ENCODE data around the gene POLQ. TPM values are rescaled to one million over a fixed set of nuclear protein-coding genes. Genes with fewer than 3 reads are reported as not detected.

The POLQ gene
- total RNA-seq, 1 experiment from 2014 or later = 12.3 TPM

GRCh38 chr3:121504618-121505017 lies 41.2 kb downstream of the POLQ start:
- ATAC-seq (no peak), DNase-seq (ENCODE audit: low read depth, low spot score) (no peak)
- Histone ChIP-seq H4K20me1 (ENCODE audit: insufficient read depth) (no peaks in the 10 kb centered on the region; the same call in 1 of the 2 replicates), H3K9ac (ENCODE audit: low read length) (no peak overlapping the region), H3K9me3 (ENCODE audit: control insufficient read depth in 1 of 2, insufficient read depth in 1 of 2, low read depth in 1 of 2, low read length in 2 of 2) (no peaks in the 10 kb centered on the region), H3K9me2 (ENCODE audit: insufficient read depth) (no peaks in the 10 kb centered on the region), H3K79me2 (ENCODE audit: insufficient read depth, low read length) (peaks cover 9% of the 10 kb centered on the region; the same call in 1 of the 2 replicates), H2AFZ (ENCODE audit: low read depth, low read length, poor library complexity, severe bottlenecking) (no peak overlapping the region), H3K27me3 (ENCODE audit: insufficient read depth, low read length) (no peaks in the 10 kb centered on the region), H3K4me2 (ENCODE audit: low read length) (no peak overlapping the region), H3K36me3 (ENCODE audit: control insufficient read depth in 1 of 2, insufficient read depth in 2 of 2, low read length in 2 of 2) (peaks cover 6 to 9% of the 10 kb centered on the region in 2 experiments; a peak in 2 of 4 replicates), H3K4me1 (ENCODE audit: control insufficient read depth in 1 of 2, insufficient read depth in 2 of 2, low read length in 2 of 2) (no peaks in the 10 kb centered on the region), H3K27ac (ENCODE audit: low read depth, low read length) (no peak overlapping the region), H3K4me3 (replicated peaks in 1 of 2; ENCODE audit: low read depth in 1 of 2, low read length in 2 of 2) (no peak overlapping the region)
- ChIA-PET POLR2A (no interaction called here), RAD21 (ENCODE audit: low non-redundant PET in 1 of 2, low total read pairs in 2 of 2, uncharacterized antibody in 2 of 2, unreplicated experiment in 2 of 2) (no interaction called here), CTCF (no interaction called here)
- no TSS peak for BruUV-seq (replicated peaks)
- intact Hi-C loops (cut with micrococcal nuclease) = no loop called here
- no peak for TF ChIP-seq SIN3A (IDR thresholded peaks at IDR 0.05; ENCODE audit: low read depth)
- TF ChIP-seq ZFX (IDR thresholded peaks at IDR 0.05) = no peak

- TF ChIP-seq SIN3A (IDR thresholded peaks at IDR 0.05; ENCODE audit: low read depth) (no peak), CBX3 (IDR thresholded peaks at IDR 0.05; ENCODE audit: low read depth) (no peak), EZH2 (IDR thresholded peaks at IDR 0.05) (no peak), RAD21 (IDR thresholded peaks at IDR 0.05; ENCODE audit: low read depth) (no peak), YY1 (IDR thresholded peaks at IDR 0.05; ENCODE audit: extremely low read depth, insufficient replicate concordance, low read depth, low read length) (no peak), MAX (IDR thresholded peaks at IDR 0.05) (no peak), JUND (IDR thresholded peaks at IDR 0.05) (no peak), POLR2AphosphoS5 (IDR thresholded peaks at IDR 0.05; ENCODE audit: low read depth, low read length) (no peak), ZNF274 (IDR thresholded peaks at IDR 0.05; ENCODE audit: low read depth, low read length) (no peak), EGR1 (IDR thresholded peaks at IDR 0.05; ENCODE audit: low read depth) (no peak), SP1 (IDR thresholded peaks at IDR 0.05; ENCODE audit: low read depth) (no peak), FOSL1 (IDR thresholded peaks at IDR 0.05; ENCODE audit: low read depth) (no peak), EZH2phosphoT487 (IDR thresholded peaks at IDR 0.05; ENCODE audit: borderline replicate concordance) (no peak), TCF7L2 (IDR thresholded peaks at IDR 0.05; ENCODE audit: borderline replicate concordance, extremely low read depth, insufficient read depth, insufficient read length) (no peak), SRF (IDR thresholded peaks at IDR 0.05; ENCODE audit: low read depth) (no peak), ZFX (IDR thresholded peaks at IDR 0.05) (no peak), ELF1 (IDR thresholded peaks at IDR 0.05; ENCODE audit: borderline replicate concordance, low read depth) (no peak)
- TF ChIP-seq, protein P1, sequence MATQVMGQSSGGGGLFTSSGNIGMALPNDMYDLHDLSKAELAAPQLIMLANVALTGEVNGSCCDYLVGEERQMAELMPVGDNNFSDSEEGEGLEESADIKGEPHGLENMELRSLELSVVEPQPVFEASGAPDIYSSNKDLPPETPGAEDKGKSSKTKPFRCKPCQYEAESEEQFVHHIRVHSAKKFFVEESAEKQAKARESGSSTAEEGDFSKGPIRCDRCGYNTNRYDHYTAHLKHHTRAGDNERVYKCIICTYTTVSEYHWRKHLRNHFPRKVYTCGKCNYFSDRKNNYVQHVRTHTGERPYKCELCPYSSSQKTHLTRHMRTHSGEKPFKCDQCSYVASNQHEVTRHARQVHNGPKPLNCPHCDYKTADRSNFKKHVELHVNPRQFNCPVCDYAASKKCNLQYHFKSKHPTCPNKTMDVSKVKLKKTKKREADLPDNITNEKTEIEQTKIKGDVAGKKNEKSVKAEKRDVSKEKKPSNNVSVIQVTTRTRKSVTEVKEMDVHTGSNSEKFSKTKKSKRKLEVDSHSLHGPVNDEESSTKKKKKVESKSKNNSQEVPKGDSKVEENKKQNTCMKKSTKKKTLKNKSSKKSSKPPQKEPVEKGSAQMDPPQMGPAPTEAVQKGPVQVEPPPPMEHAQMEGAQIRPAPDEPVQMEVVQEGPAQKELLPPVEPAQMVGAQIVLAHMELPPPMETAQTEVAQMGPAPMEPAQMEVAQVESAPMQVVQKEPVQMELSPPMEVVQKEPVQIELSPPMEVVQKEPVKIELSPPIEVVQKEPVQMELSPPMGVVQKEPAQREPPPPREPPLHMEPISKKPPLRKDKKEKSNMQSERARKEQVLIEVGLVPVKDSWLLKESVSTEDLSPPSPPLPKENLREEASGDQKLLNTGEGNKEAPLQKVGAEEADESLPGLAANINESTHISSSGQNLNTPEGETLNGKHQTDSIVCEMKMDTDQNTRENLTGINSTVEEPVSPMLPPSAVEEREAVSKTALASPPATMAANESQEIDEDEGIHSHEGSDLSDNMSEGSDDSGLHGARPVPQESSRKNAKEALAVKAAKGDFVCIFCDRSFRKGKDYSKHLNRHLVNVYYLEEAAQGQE (IDR thresholded peaks at IDR 0.05; ENCODE audit: low read depth) = no peak
- TF ChIP-seq, protein P2, sequence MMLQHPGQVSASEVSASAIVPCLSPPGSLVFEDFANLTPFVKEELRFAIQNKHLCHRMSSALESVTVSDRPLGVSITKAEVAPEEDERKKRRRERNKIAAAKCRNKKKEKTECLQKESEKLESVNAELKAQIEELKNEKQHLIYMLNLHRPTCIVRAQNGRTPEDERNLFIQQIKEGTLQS (IDR thresholded peaks at IDR 0.05) = no peak
- no peak overlapping the region for H3K9ac ChIP-seq (ENCODE audit: low read length)
- no peak overlapping the region for H3K27ac ChIP-seq (ENCODE audit: low read depth, low read length)
- no peak overlapping the region for H3K4me3 ChIP-seq (replicated peaks in 1 of 2; ENCODE audit: low read depth in 1 of 2, low read length in 2 of 2)
- intact Hi-C loops (cut with micrococcal nuclease) = no loop called here
- ATAC-seq (no peak), DNase-seq (ENCODE audit: low read depth, low spot score) (no peak)
- no peak overlapping the region for H3K4me2 ChIP-seq (ENCODE audit: low read length)
- ChIA-PET RAD21 (ENCODE audit: low non-redundant PET in 1 of 2, low total read pairs in 2 of 2, uncharacterized antibody in 2 of 2, unreplicated experiment in 2 of 2) (no interaction called here), CTCF (no interaction called here), POLR2A (no interaction called here)
- H3K27me3 ChIP-seq (ENCODE audit: insufficient read depth, low read length) = no peaks in the 10 kb centered on the region
- BruUV-seq (replicated peaks) = no TSS peak
- no peaks in the 10 kb centered on the region for H3K79me2 ChIP-seq (ENCODE audit: insufficient read depth, low read length)
- H3K36me3 ChIP-seq (ENCODE audit: control insufficient read depth in 1 of 2, insufficient read depth in 2 of 2, low read length in 2 of 2) = peaks cover 3 to 6% of the 10 kb centered on the region in 2 experiments; a peak in 1 of 4 replicates
- no peaks in the 10 kb centered on the region for H4K20me1 ChIP-seq (ENCODE audit: insufficient read depth)
- H3K9me3 ChIP-seq (ENCODE audit: control insufficient read depth in 1 of 2, insufficient read depth in 1 of 2, low read depth in 1 of 2, low read length in 2 of 2) = no peaks in the 10 kb centered on the region
- H3K9me2 ChIP-seq (ENCODE audit: insufficient read depth) = no peaks in the 10 kb centered on the region
- no peak overlapping the region for H2AFZ ChIP-seq (ENCODE audit: low read depth, low read length, poor library complexity, severe bottlenecking)
- H3K4me1 ChIP-seq (ENCODE audit: control insufficient read depth in 1 of 2, insufficient read depth in 2 of 2, low read length in 2 of 2) = no peaks in the 10 kb centered on the region
Measured at GRCh38 chr3:121496786-121497185, 49.0 kb downstream of the POLQ start.
